B cell (primary cell): ENCODE measurements around the gene TBL1XR1. TPM values are rescaled to one million over a fixed set of nuclear protein-coding genes. Genes with fewer than 3 reads are reported as not detected.

Source experiments
- ATAC-seq: fragments of 200-7000 bp; cut with Tn5 transposase; one replicate; pipeline ENCODE4 v1.10.0; 2021; ENCODE audit warnings: low read depth, mild to moderate bottlenecking, moderate number of reproducible peaks, moderate library complexity
- CTCF ChIA-PET: fragments of 350-600 bp; sonication (Branson Sonifier 250); formaldehyde crosslinking; loops from one replicate; lab custom pipeline; 2021; ENCODE audit warnings: antibody characterized with exemption, inconsistent platforms; lab: Charles Lee
- POLR2A ChIA-PET: fragments of 350-600 bp; sonication (Branson Sonifier 250); formaldehyde crosslinking; loops from one replicate; lab custom pipeline; 2021; ENCODE audit warnings: antibody characterized with exemption; lab: Charles Lee
- DNase-seq: peaks from one replicate; pipeline ENCODE4 v3.0.0; 2013
- H2AFZ ChIP-seq: 2 replicates; pipeline ENCODE4 v1.6.1; 2012; ENCODE audit warnings: mild to moderate bottlenecking, low read depth, low read length; ENCODE audit not compliant: insufficient read depth, poor library complexity, severe bottlenecking
- H3K27ac ChIP-seq, 2 donors: 1 replicate in 1 of 2; 2 replicates in 1 of 2; pipeline ENCODE4 v1.5.1; 2012 to 2013; ENCODE audit warnings: low read length in 2 of 2, mild to moderate bottlenecking in 2 of 2, moderate library complexity in 1 of 2
- H3K27me3 ChIP-seq, 4 experiments: fragments of 200-600 bp in 1 of 4; sonication (generic) in 1 of 4; replicated peaks in 1 of 4; 1 replicate in 2 of 4; 2 replicates in 2 of 4; pipeline versions ENCODE4 v1.6.1 to v1.7.0; 2013 to 2016; ENCODE audit warnings: low read length in 3 of 4, mild to moderate bottlenecking in 2 of 4, mixed read lengths in 1 of 4, moderate library complexity in 1 of 4; ENCODE audit not compliant: insufficient read depth in 4 of 4, control insufficient read depth in 3 of 4; ENCODE audit errors: control extremely low read depth in 1 of 4
- H3K36me3 ChIP-seq, 2 experiments: replicated peaks in 1 of 2; 1 replicate in 1 of 2; 2 replicates in 1 of 2; pipeline versions ENCODE4 v1.6.1 to v1.7.1; 2013; ENCODE audit warnings: low read length in 1 of 2; ENCODE audit not compliant: insufficient read depth in 2 of 2, control insufficient read depth in 1 of 2; ENCODE audit errors: control extremely low read depth in 1 of 2, extremely low read depth in 1 of 2
- H3K4me1 ChIP-seq, 2 donors: fragments of 200-600 bp in 1 of 2; sonication (generic) in 1 of 2; 1 replicate in 1 of 2; 2 replicates in 1 of 2; pipeline versions ENCODE4 v1.5.1 to v1.6.1; 2013 to 2017; ENCODE audit warnings: low read length in 2 of 2; ENCODE audit not compliant: control insufficient read depth in 2 of 2, insufficient read depth in 2 of 2
- H3K4me2 ChIP-seq: replicated peaks from 2 replicates; pipeline ENCODE3; 2012; ENCODE audit warnings: mild to moderate bottlenecking, low read depth, low read length; ENCODE audit not compliant: poor library complexity, severe bottlenecking
- H3K4me3 ChIP-seq, 5 experiments: fragments of 200-600 bp in 1 of 5; sonication (generic) in 1 of 5; 1 replicate in 3 of 5; 2 replicates in 2 of 5; pipeline versions ENCODE4 v1.5.1 to v1.7.0; 2011 to 2016; ENCODE audit warnings: low read length in 4 of 5, mild to moderate bottlenecking in 4 of 5, low read depth in 2 of 5, control low read depth in 1 of 5, moderate library complexity in 1 of 5; ENCODE audit not compliant: insufficient read depth in 1 of 5; ENCODE audit errors: control extremely low read depth in 1 of 5, extremely low read depth in 1 of 5
- H3K79me2 ChIP-seq: fragments of 200-600 bp; sonication (generic); one replicate; pipeline ENCODE4 v1.6.0; 2016; ENCODE audit warnings: low read length; ENCODE audit not compliant: control insufficient read depth, insufficient read depth
- H3K9ac ChIP-seq: fragments of 200-600 bp; sonication (generic); 2 replicates; pipeline ENCODE4 v1.6.1; 2017; ENCODE audit warnings: mild to moderate bottlenecking, low read length, moderate library complexity
- H3K9me3 ChIP-seq, 3 donors: one replicate each; pipeline versions ENCODE4 v1.6.1 to v1.7.1; 2013; ENCODE audit warnings: low read length in 2 of 3; ENCODE audit not compliant: control insufficient read depth in 2 of 3, insufficient read depth in 1 of 3; ENCODE audit errors: control extremely low read depth in 1 of 3
- H4K20me1 ChIP-seq: 2 replicates; pipeline ENCODE4 v1.6.0; 2012; ENCODE audit warnings: mild to moderate bottlenecking, low read length; ENCODE audit not compliant: insufficient read depth, control insufficient read depth, poor library complexity, severe bottlenecking
- H3K27ac Mint-ChIP-seq: one replicate; pipeline ENCODE4 v1.8.0; 2021; ENCODE audit warnings: mixed read lengths
- H3K27me3 Mint-ChIP-seq: one replicate; pipeline ENCODE4 v1.8.0; 2021; ENCODE audit warnings: mixed read lengths
- H3K4me1 Mint-ChIP-seq: one replicate; pipeline ENCODE4 v1.8.0; 2021; ENCODE audit warnings: mixed read lengths
- H3K4me3 Mint-ChIP-seq: one replicate; pipeline ENCODE4 v1.8.0; 2021; ENCODE audit warnings: mixed read lengths
- H3K9me3 Mint-ChIP-seq: one replicate; pipeline ENCODE4 v1.8.0; 2022; ENCODE audit warnings: mixed read lengths; ENCODE audit not compliant: insufficient read depth
- CTCF ChIP-seq: fragments of 200-600 bp; IDR thresholded peaks from one replicate; pipeline ENCODE4 v1.8.0; 2022; ENCODE audit warnings: antibody characterized with exemption, mild to moderate bottlenecking
- EZH2 ChIP-seq: IDR thresholded peaks from 2 replicates; pipeline ENCODE4 v1.6.1; 2012; ENCODE audit warnings: borderline replicate concordance, low read depth, mild to moderate bottlenecking, moderate library complexity, low read length; ENCODE audit not compliant: insufficient read depth, poor library complexity, severe bottlenecking
- WGBS: methylation state at CpG from one replicate; pipeline ENCODE4 v1.1.5; 2013; ENCODE audit warnings: missing lambda C conversion rate; ENCODE audit not compliant: insufficient coverage; 5-methylcytosine and 5-hydroxymethylcytosine counted together
- intact Hi-C: fragments of 100-400 bp; cut with micrococcal nuclease; formaldehyde crosslinking; loops from one replicate; pipeline ENCODE4 v1.10.0; 2022
- polyA plus RNA-seq: library from polyadenylated mRNA; depleted of rRNA; stranded (reverse); fragments of >200 nt; gene quantifications from 2 replicates; pipeline ENCODE4 v1.2.3, GENCODE V29; 2012
- total RNA-seq, 2 donors: library from RNA; stranded (reverse); fragments of 120-200 nt in 1 of 2; gene quantifications; 1 replicate in 1 of 2; 2 replicates in 1 of 2; pipeline versions ENCODE4 v1.2.3 to v1.2.4, GENCODE V29; 2013 to 2022

Gene TBL1XR1
- total and polyA plus RNA-seq, 2 donors (not counting 1 experiment from before 2014, with no cell fraction given), result 17.6 to 128 TPM

GRCh38 chr3:177135841-177136492 is 61.3 kb downstream of the TBL1XR1 start:
- peaks cover 98% of the 10 kb centered on the region for H3K79me2 ChIP-seq
- 100% methylated on average over 7 of the region's 10 CpGs for WGBS
- ChIA-PET POLR2A (no interaction called here), CTCF (no interaction called here)
- H3K9me3 ChIP-seq, result peaks cover 0 to 1% (median 0%) of the 10 kb centered on the region in 3 donors
- H3K27me3 ChIP-seq, result no peaks in the 10 kb centered on the region
- no peak for DNase-seq
- Mint-ChIP-seq H3K27ac (no peak overlapping the region), H3K9me3 (no peaks in the 10 kb centered on the region), H3K4me1 (peaks cover 73% of the 10 kb centered on the region), H3K27me3 (no peaks in the 10 kb centered on the region), H3K4me3 (no peak overlapping the region)
- intact Hi-C loops, result no loop called here
- ATAC-seq, result no peak
- no peak overlapping the region for H3K9ac ChIP-seq
- peaks cover 2 to 8% of the 10 kb centered on the region in 2 experiments for H3K36me3 ChIP-seq
- peaks cover 32 to 44% of the 10 kb centered on the region in 2 donors for H3K4me1 ChIP-seq
- no peak overlapping the region for H3K27ac ChIP-seq
- no peak overlapping the region for H2AFZ ChIP-seq
- H3K4me3 ChIP-seq, result no peak overlapping the region
- peaks cover 57% of the 10 kb centered on the region for H4K20me1 ChIP-seq
- TF ChIP-seq EZH2, result no peak
- TF ChIP-seq CTCF, result no peak
- no peak overlapping the region for H3K4me2 ChIP-seq

- H3K27me3 Mint-ChIP-seq, result no peaks in the 10 kb centered on the region
- peaks cover 2 to 8% of the 10 kb centered on the region in 2 experiments for H3K36me3 ChIP-seq
These were observed 62.5 kb downstream of the TBL1XR1 start for GRCh38 chr3:177134816-177135210.

More at GRCh38 chr3:177134816-177135210, 62.5 kb downstream of the TBL1XR1 start:
- no peaks in the 10 kb centered on the region for H3K9me3 Mint-ChIP-seq
- TF ChIP-seq CTCF (no peak), EZH2 (no peak)
- peaks cover 72% of the 10 kb centered on the region for H3K4me1 Mint-ChIP-seq
- no CpG with 5 or more reads among the region's 8 CpGs for WGBS
- H3K9ac ChIP-seq, result no peak overlapping the region
- intact Hi-C loops, result no loop called here
- peak overlapping the region; percentile 19 for H3K4me2 ChIP-seq
- peaks cover 62% of the 10 kb centered on the region for H4K20me1 ChIP-seq
- peaks cover 28 to 39% of the 10 kb centered on the region in 2 donors for H3K4me1 ChIP-seq
- no peak overlapping the region for H3K4me3 ChIP-seq
- peaks cover 0 to 1% (median 0%) of the 10 kb centered on the region in 3 donors for H3K9me3 ChIP-seq
- no peak for DNase-seq
- no peak overlapping the region for H3K27ac ChIP-seq
- H3K79me2 ChIP-seq, result peaks cover 98% of the 10 kb centered on the region
- H3K4me3 Mint-ChIP-seq, result no peak overlapping the region
- POLR2A ChIA-PET, result no interaction called here
- ATAC-seq, result no peak
- H2AFZ ChIP-seq, result no peak overlapping the region
- no peaks in the 10 kb centered on the region for H3K27me3 ChIP-seq
- H3K27ac Mint-ChIP-seq, result no peak overlapping the region
- CTCF ChIA-PET, result no interaction called here
